Skeletal muscle tissue (tissue), 4 donors: ENCODE data around the gene GPX4. TPM values are rescaled to one million over a fixed set of nuclear protein-coding genes. Genes with fewer than 3 reads are reported as not detected.

Experiments
- H3K27ac ChIP-seq: one replicate; pipeline ENCODE4 v1.7.0; 2013; ENCODE audit warnings: mild to moderate bottlenecking, low read depth, low read length, inconsistent platforms
- H3K27me3 ChIP-seq, 3 donors: one replicate each; pipeline ENCODE4 v1.7.0; 2013; ENCODE audit warnings: low read length in 3 of 3; ENCODE audit not compliant: control insufficient read depth in 3 of 3, insufficient read depth in 3 of 3
- H3K36me3 ChIP-seq, 3 donors: one replicate each; pipeline ENCODE4 v1.7.0; 2013; ENCODE audit warnings: low read length in 3 of 3; ENCODE audit not compliant: control insufficient read depth in 3 of 3, insufficient read depth in 3 of 3
- H3K4me1 ChIP-seq, 3 donors: one replicate each; pipeline ENCODE4 v1.7.0; 2013; ENCODE audit warnings: low read length in 3 of 3, mild to moderate bottlenecking in 3 of 3; ENCODE audit not compliant: control insufficient read depth in 3 of 3, insufficient read depth in 3 of 3
- H3K4me3 ChIP-seq, 3 donors: one replicate each; pipeline ENCODE4 v1.7.0; 2013; ENCODE audit warnings: low read length in 3 of 3
- H3K9ac ChIP-seq, 3 donors: one replicate each; pipeline ENCODE4 v1.7.0; 2013; ENCODE audit warnings: low read length in 3 of 3, mild to moderate bottlenecking in 3 of 3, moderate library complexity in 2 of 3, low read depth in 1 of 3
- H3K9me3 ChIP-seq, 3 donors: one replicate each; pipeline ENCODE4 v1.7.0; 2013; ENCODE audit warnings: low read length in 3 of 3; ENCODE audit not compliant: control insufficient read depth in 3 of 3
- total RNA-seq: library from RNA; depleted of rRNA; stranded (reverse); fragments of >200 nt; gene quantifications from one replicate; pipeline ENCODE4 v1.2.3, GENCODE V29; 2014
- donor health status: Osteomylitis.

GPX4 gene
- total RNA-seq, 1 donor from 2014 or later: 139 TPM

DNA sequence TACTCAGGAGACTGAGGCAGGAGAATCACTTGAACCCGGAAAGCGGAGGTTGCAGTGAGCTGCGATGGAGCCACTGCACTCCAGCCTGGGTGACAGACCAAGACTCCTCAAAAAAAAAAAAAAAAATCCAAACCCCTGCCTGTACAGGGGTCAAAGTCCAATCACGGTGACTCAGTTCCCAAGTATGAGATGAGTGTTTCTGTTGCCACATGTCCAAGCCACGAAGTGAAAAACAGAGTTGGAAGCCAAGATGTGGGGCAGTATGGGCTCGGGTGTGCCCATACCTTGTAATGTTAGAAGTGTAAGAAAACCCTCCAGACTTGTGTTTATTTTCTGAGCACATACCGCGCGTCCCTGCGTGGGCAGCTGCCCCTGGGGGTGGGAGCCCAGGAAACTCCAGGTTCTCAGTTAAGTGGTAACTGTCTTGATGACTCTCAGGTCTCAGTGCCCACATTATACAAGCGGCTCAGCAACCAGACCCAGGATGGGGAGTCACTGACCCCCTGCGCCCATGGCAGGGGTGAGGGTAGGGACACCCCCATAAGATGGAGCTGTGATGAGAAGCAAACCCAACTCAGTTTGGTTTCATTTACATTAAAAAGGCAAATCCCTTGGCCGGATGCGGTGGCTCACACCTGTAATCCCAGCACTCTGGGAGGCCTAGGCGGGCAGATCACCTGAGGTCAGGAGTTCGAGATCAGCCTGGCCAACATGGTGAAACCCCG, 1.2 kb upstream of the GPX4 start:
- Histone ChIP-seq H3K9ac (peak overlapping the region in 2 of 3 donors; percentile 45 to 68), H3K4me1 (peaks cover 41 to 68% (median 44%) of the 10 kb centered on the region in 3 donors), H3K27ac (peak overlapping the region; percentile 98), H3K4me3 (peak overlapping the region in 2 of 3 donors; percentile 5 to 22), H3K27me3 (no peaks in the 10 kb centered on the region), H3K36me3 (peaks cover 4 to 15% (median 14%) of the 10 kb centered on the region in 3 donors), H3K9me3 (no peaks in the 10 kb centered on the region)

DNA sequence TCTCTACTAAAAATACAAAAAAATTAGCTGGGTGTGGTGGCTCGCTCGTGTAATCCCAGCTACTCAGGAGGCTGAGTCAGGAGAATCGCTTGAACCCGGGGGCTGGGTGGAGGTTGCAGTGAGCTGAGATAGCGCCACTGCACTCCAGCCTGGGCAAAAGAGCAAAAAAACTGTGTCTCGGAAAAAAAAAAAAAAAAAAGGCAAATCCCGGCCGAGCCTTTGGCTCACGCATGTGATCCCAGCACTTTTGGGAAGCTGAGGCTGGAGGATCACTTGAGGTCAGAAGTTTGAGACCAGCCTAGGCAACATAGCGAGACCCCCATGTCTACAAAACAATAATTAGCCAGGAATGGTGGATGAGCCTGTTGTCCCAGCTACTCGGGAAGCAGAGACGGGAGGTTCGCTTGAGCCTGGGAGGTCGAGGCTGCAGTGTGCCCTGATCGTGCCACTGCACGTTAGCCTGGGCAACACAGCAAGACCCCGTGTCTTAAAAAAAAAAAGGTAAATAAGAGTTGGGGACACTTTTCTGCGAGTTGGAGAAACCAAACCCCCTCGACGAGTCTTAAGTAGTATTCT, 574 bp upstream of the GPX4 start:
- Histone ChIP-seq H3K9ac (peak overlapping the region; percentile 57 to 84 (median 70)), H3K27ac (peak overlapping the region; percentile 98), H3K36me3 (peaks cover 4 to 15% (median 14%) of the 10 kb centered on the region in 3 donors), H3K4me3 (peak overlapping the region; percentile 66 to 71 (median 70)), H3K27me3 (no peaks in the 10 kb centered on the region), H3K9me3 (no peaks in the 10 kb centered on the region), H3K4me1 (peaks cover 41 to 65% (median 43%) of the 10 kb centered on the region in 3 donors)

GRCh38 chr19:1104311-1105007, 665 bp downstream of the GPX4 start:
- Histone ChIP-seq H3K36me3 (peaks cover 6 to 17% (median 15%) of the 10 kb centered on the region in 3 donors), H3K9ac (peak overlapping the region; percentile 76 to 96 (median 88)), H3K27ac (peak overlapping the region; percentile 98), H3K27me3 (no peaks in the 10 kb centered on the region), H3K4me3 (peak overlapping the region; percentile 72 to 85 (median 81)), H3K9me3 (no peaks in the 10 kb centered on the region), H3K4me1 (peaks cover 31 to 53% (median 35%) of the 10 kb centered on the region in 3 donors)

GRCh38 chr19:1105008-1105872, 1.4 kb downstream of the GPX4 start:
- Histone ChIP-seq H3K27ac (peak overlapping the region; percentile 98), H3K27me3 (no peaks in the 10 kb centered on the region), H3K9ac (peak overlapping the region; percentile 76 to 96 (median 83)), H3K4me1 (peaks cover 31 to 50% (median 32%) of the 10 kb centered on the region in 3 donors), H3K36me3 (peaks cover 6 to 18% (median 15%) of the 10 kb centered on the region in 3 donors), H3K4me3 (peak overlapping the region; percentile 72 to 85 (median 81)), H3K9me3 (no peaks in the 10 kb centered on the region)

GRCh38 chr19:1105873-1106840, 2.4 kb downstream of the GPX4 start:
- H3K27me3 ChIP-seq: no peaks in the 10 kb centered on the region
- no peak overlapping the region for H3K27ac ChIP-seq
- H3K9me3 ChIP-seq: no peaks in the 10 kb centered on the region
- H3K36me3 ChIP-seq: peaks cover 6 to 25% (median 15%) of the 10 kb centered on the region in 3 donors
- no peak overlapping the region for H3K4me3 ChIP-seq
- H3K9ac ChIP-seq: no peak overlapping the region
- H3K4me1 ChIP-seq: peaks cover 31 to 49% (median 32%) of the 10 kb centered on the region in 3 donors

GRCh38 chr19:1106841-1107660, 3.3 kb downstream of the GPX4 start:
- H3K27ac ChIP-seq: peak overlapping the region; percentile 19
- no peaks in the 10 kb centered on the region for H3K27me3 ChIP-seq
- no peak overlapping the region for H3K9ac ChIP-seq
- peaks cover 23 to 40% (median 25%) of the 10 kb centered on the region in 3 donors for H3K4me1 ChIP-seq
- no peaks in the 10 kb centered on the region for H3K9me3 ChIP-seq
- peaks cover 6 to 27% (median 15%) of the 10 kb centered on the region in 3 donors for H3K36me3 ChIP-seq
- H3K4me3 ChIP-seq: no peak overlapping the region

DNA sequence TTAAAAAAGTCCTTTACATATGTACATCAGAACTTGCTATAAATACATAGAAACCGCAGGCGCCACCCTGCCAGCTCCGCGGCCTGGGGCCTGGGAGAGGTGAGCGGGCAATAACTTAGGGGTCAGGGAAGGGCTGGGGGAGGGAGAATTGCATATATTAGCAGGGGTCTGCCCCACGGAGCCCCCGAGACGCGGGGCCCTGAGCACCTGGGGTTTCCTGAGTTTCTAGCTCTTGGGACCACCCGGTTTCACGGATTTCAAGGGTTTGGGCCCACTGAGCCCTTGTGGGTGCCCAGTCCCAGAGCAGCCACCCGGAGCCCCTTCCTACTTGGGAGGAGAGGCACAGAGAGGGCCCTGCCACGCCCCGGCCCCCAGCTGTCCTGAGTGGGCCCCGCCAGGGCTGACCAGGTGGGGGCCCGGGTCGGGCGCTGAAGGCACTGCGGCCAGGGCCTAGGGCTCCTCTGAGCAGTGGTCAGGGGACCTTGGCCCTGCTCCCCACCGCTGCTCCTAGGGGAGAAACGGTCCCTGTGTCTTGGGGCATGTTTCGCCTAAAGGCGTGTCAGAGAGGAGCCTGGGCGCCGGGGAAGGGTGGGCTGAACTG, 4.0 kb downstream of the GPX4 start:
- no peak overlapping the region for H3K9ac ChIP-seq
- H3K4me1 ChIP-seq: peaks cover 19 to 37% (median 21%) of the 10 kb centered on the region in 3 donors
- no peak overlapping the region for H3K27ac ChIP-seq
- no peak overlapping the region for H3K4me3 ChIP-seq
- H3K9me3 ChIP-seq: no peaks in the 10 kb centered on the region
- H3K36me3 ChIP-seq: peaks cover 6 to 32% (median 15%) of the 10 kb centered on the region in 3 donors
- H3K27me3 ChIP-seq: no peaks in the 10 kb centered on the region
